GM19397 (cell line): ENCODE results near the gene FXYD3.
"Not testable (repeated sequence)": the region's sequence is repeated elsewhere in the genome, so short reads cannot be mapped to it uniquely, and the experiment has no call there.

Experiments used
- ATAC-seq: cut with Tn5 transposase; IDR thresholded peaks from one replicate; pipeline ENCODE4 v1.9.1; 2021; ENCODE audit warnings: mild to moderate bottlenecking, moderate library complexity; ENCODE audit not compliant: unreplicated experiment

FXYD3 gene

GRCh38 chr19:35140962-35141836 is 25.6 kb downstream of the FXYD3 start:
- peak; percentile 65 for ATAC-seq

DNA sequence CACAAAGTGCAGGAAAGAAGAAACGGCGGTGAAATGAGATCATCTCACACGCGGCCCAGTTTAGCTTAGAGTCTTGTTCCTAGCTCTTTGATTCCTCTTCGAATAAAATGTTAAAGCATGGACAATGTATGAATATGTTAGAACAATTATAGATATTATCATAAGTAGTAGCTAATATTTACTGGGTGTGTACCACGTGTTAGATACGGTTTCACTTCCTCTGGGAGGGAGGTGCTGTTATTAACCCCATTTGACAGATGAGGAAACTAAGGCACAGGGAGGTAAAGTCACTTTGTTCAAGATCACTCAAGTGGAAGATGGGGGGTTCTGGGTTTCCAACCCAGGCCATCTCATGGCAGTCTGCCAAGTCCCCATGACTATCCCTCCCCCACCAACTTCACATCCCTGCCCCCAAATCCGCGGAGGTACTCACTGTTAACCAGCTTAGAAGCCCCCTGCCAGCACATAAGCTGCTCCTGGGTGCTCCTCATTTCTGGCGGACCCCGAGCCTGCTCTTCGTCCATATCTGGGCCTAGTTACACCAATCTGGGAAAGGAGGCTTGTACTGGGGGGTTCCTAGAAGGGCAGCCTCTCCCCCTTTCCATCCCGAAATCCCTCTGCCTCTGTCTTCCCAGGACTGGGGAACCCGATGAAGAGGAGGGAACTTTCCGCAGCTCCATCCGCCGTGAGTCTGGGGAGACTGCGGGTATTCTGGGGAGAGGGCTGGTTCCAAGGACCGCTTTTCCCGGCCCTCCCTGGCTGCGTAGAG is 26.4 kb downstream of the FXYD3 start:
- ATAC-seq: no peak

- ATAC-seq: no peak
Observed at GRCh38 chr19:35142606-35143230, 27.1 kb downstream of the FXYD3 start.

- no peak for ATAC-seq
Observed at GRCh38 chr19:35143231-35143715, 27.6 kb downstream of the FXYD3 start, which contains the start of gene FXYD7. FXYD7 (plus strand) TSS chr19:35143255; CDS start chr19:35143334, 79 bp downstream.

GRCh38 chr19:35143818-35144217 is 28.2 kb downstream of the FXYD3 start:
- no peak for ATAC-seq

DNA sequence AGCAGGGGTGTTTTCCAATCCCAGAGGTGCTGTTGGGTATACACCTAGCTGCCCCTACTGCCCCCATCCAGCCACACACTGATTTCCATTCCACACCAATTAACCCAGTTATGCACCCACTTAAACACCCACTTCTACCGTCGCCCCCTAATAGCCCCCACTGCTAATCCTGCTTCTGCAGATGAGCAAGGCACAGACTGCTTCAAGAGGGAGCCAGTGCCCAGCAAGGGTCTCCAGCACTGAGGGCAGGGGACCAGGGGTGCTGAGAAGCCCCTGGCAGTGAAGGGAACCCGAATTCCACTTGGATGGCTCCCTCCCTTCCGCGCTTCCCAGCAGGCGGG is 28.6 kb downstream of the FXYD3 start:
- no peak for ATAC-seq

GRCh38 chr19:35144600-35145436 is 29.2 kb downstream of the FXYD3 start:
- ATAC-seq: no peak

- ATAC-seq: no peak
Observed at GRCh38 chr19:35146746-35147459, 31.3 kb downstream of the FXYD3 start.

DNA sequence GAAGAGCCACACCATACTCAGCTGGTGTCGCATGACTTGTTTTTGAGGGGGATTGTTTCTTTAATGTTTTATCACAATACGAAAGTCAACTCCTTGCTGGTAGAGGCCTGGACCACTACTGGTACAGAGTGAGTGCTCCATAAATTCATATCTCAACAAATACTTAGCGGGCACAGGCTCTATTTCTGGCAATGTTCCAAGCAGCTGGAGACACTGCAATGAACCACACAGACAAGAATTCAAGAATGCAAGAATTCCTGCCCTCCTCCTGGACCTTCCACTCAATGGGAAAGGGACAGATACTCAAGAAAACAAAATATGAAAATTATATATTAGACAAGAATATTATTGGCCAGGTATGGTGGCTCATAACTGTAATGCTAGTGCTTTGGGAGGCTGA is 33.8 kb downstream of the FXYD3 start:
- ATAC-seq: no peak

DNA sequence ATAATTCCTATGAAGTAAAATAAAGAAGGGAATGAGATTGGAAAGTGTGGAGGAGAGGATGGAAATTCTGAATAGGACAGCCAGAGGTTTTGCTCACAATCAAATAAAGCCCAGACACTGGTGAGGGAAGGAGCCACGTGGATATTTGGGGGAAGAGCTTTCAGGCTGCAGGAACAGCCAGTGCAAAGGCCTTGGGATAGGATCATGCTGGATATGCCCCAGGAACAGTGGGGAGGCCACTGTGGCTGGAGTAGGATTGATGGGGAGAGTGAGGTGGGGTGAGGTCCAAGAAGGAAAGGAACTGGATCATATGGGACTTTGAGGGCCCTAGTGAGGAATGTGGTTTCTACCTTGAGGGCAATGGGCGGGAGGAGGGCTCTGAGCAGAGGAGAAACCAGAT is 34.8 kb downstream of the FXYD3 start:
- ATAC-seq: no peak

GRCh38 chr19:35151273-35152065 is 35.8 kb downstream of the FXYD3 start:
- no peak for ATAC-seq

GRCh38 chr19:35153129-35153522 is 37.5 kb downstream of the FXYD3 start:
- not testable (repeated sequence) for ATAC-seq

GRCh38 chr19:35153701-35154524 is 38.3 kb downstream of the FXYD3 start:
- ATAC-seq: no peak

DNA sequence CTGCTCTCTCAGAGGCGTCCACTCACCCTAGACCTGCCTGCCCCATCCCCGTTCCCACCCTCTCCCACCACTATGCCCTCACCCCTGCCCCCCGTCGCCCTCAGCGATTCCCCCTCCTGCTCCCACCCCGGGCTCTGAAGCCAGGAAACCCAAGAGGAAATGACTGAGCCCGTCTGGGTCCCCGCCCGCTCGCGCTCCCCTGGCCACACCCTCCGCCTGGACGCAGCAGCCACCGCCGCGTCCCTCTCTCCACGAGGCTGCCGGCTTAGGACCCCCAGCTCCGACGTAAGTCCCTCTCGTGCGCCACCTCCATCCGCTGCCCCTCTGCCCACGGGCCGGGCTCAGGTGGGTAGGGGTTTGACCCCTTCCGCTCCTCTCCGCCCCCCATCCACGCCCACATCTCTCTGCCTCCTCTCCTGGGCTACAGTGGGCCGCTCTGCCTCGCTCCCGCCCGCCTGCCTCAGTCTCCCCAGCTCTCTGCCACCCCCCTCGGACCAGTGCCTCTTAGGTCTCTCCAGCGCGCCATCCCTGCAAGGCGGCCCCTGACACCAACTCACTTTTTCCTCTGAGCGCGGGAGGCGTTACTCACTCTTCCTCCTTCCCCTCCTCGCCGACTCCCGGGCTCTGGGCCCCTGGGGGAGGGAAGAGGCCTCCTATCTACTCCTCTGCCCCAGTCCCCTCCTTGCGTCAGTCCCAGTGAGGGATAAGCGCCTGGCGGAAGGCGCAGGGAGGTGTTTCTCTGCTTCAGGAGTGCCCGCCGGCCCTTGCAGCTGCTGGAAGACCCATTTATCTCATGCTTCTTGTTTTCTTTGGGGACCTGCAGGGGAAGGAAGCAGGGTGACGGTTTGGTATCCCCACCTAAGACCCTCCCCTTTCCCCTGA is 39.1 kb downstream of the FXYD3 start, which contains the start of gene FXYD5:
Gene FXYD5, plus strand, starts transcription at position 211 of the 882 bp plus-strand sequence. CDS start 816 bp downstream, outside the sequence.
- peak; percentile 37 for ATAC-seq

GRCh38 chr19:35155441-35155840 is 39.8 kb downstream of the FXYD3 start:
- peak; percentile 39 for ATAC-seq

GRCh38 chr19:35155981-35156672 is 40.5 kb downstream of the FXYD3 start:
- no peak for ATAC-seq

GRCh38 chr19:35156673-35157014 is 41.0 kb downstream of the FXYD3 start:
- ATAC-seq: no peak
